GM12878 (cell line): ENCODE results near the gene ZNF644. TPM values are rescaled to one million over a fixed set of nuclear protein-coding genes. Genes with fewer than 3 reads are reported as not detected.

ENCODE experiments used
- ATAC-seq: fragments of 200-7000 bp; cut with Tn5 transposase; 3 replicates; pipeline ENCODE4 v1.9.1; 2020; ENCODE audit warnings: mild to moderate bottlenecking, moderate library complexity
- BruUV-seq: library from RNA; stranded (reverse); fragments of 400-500 nt; replicated peaks from 2 replicates; lab custom pipeline; 2021; lab: Mats Ljungman, UMichigan
- CTCF ChIA-PET: fragments of 300-600 bp; sonication (Branson Sonifier 250); formaldehyde crosslinking; extraction: SDS; loops from one replicate; lab custom pipeline; 2021; ENCODE audit warnings: inconsistent platforms; lab: Yijun Ruan, JAX
- POLR2A ChIA-PET: fragments of 350-600 bp; formaldehyde crosslinking; extraction: SDS; loops from one replicate; lab custom pipeline; 2021; ENCODE audit warnings: inconsistent platforms; lab: Charles Lee
- RAD21 ChIA-PET: fragments of 300-600 bp; sonication (Branson Sonifier 250); formaldehyde crosslinking; loops from one replicate; lab custom pipeline; 2023; ENCODE audit warnings: antibody characterized with exemption; ENCODE audit not compliant: unreplicated experiment; lab: Charles Lee
- SMC1A ChIA-PET: fragments of 300-600 bp; sonication (Branson Sonifier 250); formaldehyde crosslinking; loops from one replicate; lab custom pipeline; 2023; ENCODE audit not compliant: unreplicated experiment, uncharacterized antibody; lab: Charles Lee
- DNase-seq: peaks from one replicate; pipeline ENCODE4 v3.0.0-alpha.2; 2011; ENCODE audit warnings: low read depth, low spot score
- FAIRE-seq: peaks from 3 replicates; lab custom pipeline; 2011; peaks lifted over from hg19 to GRCh38; lab: Jason Lieb, UNC
- H2AFZ ChIP-seq: 2 replicates; pipeline ENCODE4 v1.6.0; 2011; ENCODE audit warnings: low read depth, low read length, control low read depth; ENCODE audit not compliant: control insufficient read depth
- H3K27ac ChIP-seq: 2 replicates; pipeline ENCODE4 v1.5.1; 2011; ENCODE audit warnings: control low read depth; ENCODE audit not compliant: control insufficient read depth, insufficient read depth
- H3K27me3 ChIP-seq, 2 experiments: replicated peaks in 1 of 2; 2 replicates each; pipeline versions ENCODE4 v1.6.0 to v1.6.1; 2011; ENCODE audit warnings: low read length in 1 of 2; ENCODE audit not compliant: control insufficient read depth in 2 of 2, insufficient read depth in 2 of 2
- H3K36me3 ChIP-seq, 2 experiments: 2 replicates each; pipeline ENCODE4 v1.5.1; 2011; ENCODE audit warnings: low read length in 1 of 2; ENCODE audit not compliant: control insufficient read depth in 2 of 2, insufficient read depth in 2 of 2
- H3K4me1 ChIP-seq: 2 replicates; pipeline ENCODE4 v1.6.1; 2011; ENCODE audit warnings: mild to moderate bottlenecking, low read length, moderate library complexity, mixed read lengths; ENCODE audit not compliant: control insufficient read depth, insufficient read depth
- H3K4me2 ChIP-seq: 2 replicates; pipeline ENCODE4 v1.6.0; 2011; ENCODE audit warnings: control low read depth; ENCODE audit not compliant: control insufficient read depth, insufficient read depth
- H3K4me3 ChIP-seq: fragments of 200-600 bp; sonication (generic); 2 replicates; pipeline ENCODE4 v1.5.1; 2016
- H3K79me2 ChIP-seq: 2 replicates; pipeline ENCODE4 v1.6.0; 2011; ENCODE audit warnings: low read length; ENCODE audit not compliant: control insufficient read depth, insufficient read depth
- H3K9ac ChIP-seq: 2 replicates; pipeline ENCODE4 v1.8.0; 2011; ENCODE audit warnings: low read length, control low read depth, mixed read lengths; ENCODE audit not compliant: control insufficient read depth, insufficient read depth
- H3K9me3 ChIP-seq: replicated peaks from 3 replicates; pipeline ENCODE4 v1.5.1; 2011; ENCODE audit warnings: mild to moderate bottlenecking, low read length; ENCODE audit not compliant: control insufficient read depth, insufficient read depth
- H4K20me1 ChIP-seq: 2 replicates; pipeline ENCODE4 v1.6.0; 2011; ENCODE audit not compliant: control insufficient read depth, insufficient read depth
- BHLHE40 ChIP-seq, 2 experiments: fragments of 450-650 bp in 1 of 2; IDR thresholded peaks; 2 replicates each; pipeline ENCODE4 v1.6.1; 2011 to 2017; ENCODE audit warnings: low read depth in 2 of 2, borderline replicate concordance in 1 of 2, improper control_type of control experiment in 1 of 2, low read length in 1 of 2, mild to moderate bottlenecking in 1 of 2
- CREM ChIP-seq: IDR thresholded peaks from 2 replicates; pipeline ENCODE4 v1.6.1; 2014; ENCODE audit warnings: antibody characterized with exemption, low read depth
- HDAC6 ChIP-seq: fragments of 200-600 bp; sonication (generic); IDR thresholded peaks from one replicate; pipeline ENCODE4 v1.8.0; 2017; ENCODE audit warnings: antibody characterized with exemption; ENCODE audit not compliant: unreplicated experiment
- IRF3 ChIP-seq: fragments of 450-650 bp; IDR thresholded peaks from 2 replicates; pipeline ENCODE4 v1.6.1; 2014; ENCODE audit warnings: mild to moderate bottlenecking
- IRF5 ChIP-seq: fragments of 450-650 bp; IDR thresholded peaks from 2 replicates; pipeline ENCODE4 v1.6.1; 2017; ENCODE audit warnings: borderline replicate concordance
- MEF2A ChIP-seq: IDR thresholded peaks from 2 replicates; pipeline ENCODE4 v1.6.1; 2011; ENCODE audit warnings: low read depth, mild to moderate bottlenecking, low read length, moderate library complexity; ENCODE audit not compliant: insufficient read depth
- PBX3 ChIP-seq: IDR thresholded peaks from 2 replicates; pipeline ENCODE4 v1.6.1; 2011; ENCODE audit warnings: mild to moderate bottlenecking, low read depth, low read length, moderate library complexity; ENCODE audit not compliant: insufficient replicate concordance
- RAD51 ChIP-seq: fragments of 450-650 bp; IDR thresholded peaks from 2 replicates; pipeline ENCODE4 v1.6.1; 2016; ENCODE audit warnings: moderate library complexity, mild to moderate bottlenecking, inconsistent platforms
- RCOR1 ChIP-seq: conservative IDR thresholded peaks from 2 replicates; pipeline ENCODE4 v1.6.1; 2012; ENCODE audit warnings: low read depth, low read length, improper control_type of control experiment
- RELB ChIP-seq: fragments of 450-650 bp; IDR thresholded peaks from 2 replicates; pipeline ENCODE4 v1.6.1; 2017; ENCODE audit warnings: low read depth, mild to moderate bottlenecking, moderate library complexity
- SIX5 ChIP-seq: IDR thresholded peaks from 2 replicates; pipeline ENCODE4 v1.6.1; 2011; ENCODE audit warnings: mild to moderate bottlenecking, low read depth, low read length, moderate library complexity; ENCODE audit not compliant: severe bottlenecking
- YY1 ChIP-seq: IDR thresholded peaks from 2 replicates; pipeline ENCODE4 v1.6.1; 2011; ENCODE audit warnings: low read depth, mild to moderate bottlenecking, low read length
- ZNF384 ChIP-seq: IDR thresholded peaks from 2 replicates; pipeline ENCODE4 v1.6.1; 2012; ENCODE audit warnings: low read depth, mild to moderate bottlenecking, low read length, improper control_type of control experiment, borderline replicate concordance
- WGBS: methylation state at CpG from one replicate; pipeline ENCODE4 v1.1.6; 2016; ENCODE audit warnings: low lambda C conversion rate; ENCODE audit not compliant: insufficient replicate concordance, insufficient coverage; ENCODE audit errors: missing lambda C conversion rate; 5-methylcytosine and 5-hydroxymethylcytosine counted together
- in situ Hi-C: fragments of 300-500 bp; cut with MboI; formaldehyde crosslinking; loops from 9 replicates; pipeline ENCODE4 v1.14.3; 2018; ENCODE audit warnings: mixed read lengths
- intact Hi-C: fragments of 100-400 bp; cut with micrococcal nuclease; formaldehyde crosslinking; loops from one replicate; pipeline ENCODE4 v1.14.2; 2022; ENCODE audit not compliant: unreplicated experiment
- polyA plus RNA-seq, 11 experiments: library from polyadenylated mRNA; depleted of rRNA in 4 of 11; unstranded in 6 of 11; stranded (reverse) in 5 of 11; fragments of >200 nt; fragmentation: Nextera tagmentation in 4 of 11; fragmentation: Illumina TruSeq in 1 of 11; extraction: Ambion mirVana in 4 of 11; extraction: Trizol in 1 of 11; gene quantifications; 1 replicate in 1 of 11; 2 replicates in 10 of 11; pipeline versions ENCODE4 v1.2.1 to v1.2.3, GENCODE V29; 2011 to 2016; ENCODE audit warnings: inconsistent platforms in 2 of 11, missing spikeins in 2 of 11, low read depth in 1 of 11
- total RNA-seq, 4 experiments: library from RNA; depleted of rRNA in 3 of 4; stranded (reverse); fragments of >200 nt in 3 of 4; fragmentation: Illumina TruSeq in 1 of 4; extraction: Trizol in 1 of 4; gene quantifications; 2 replicates each; pipeline versions ENCODE4 v1.2.1 to v1.2.3, GENCODE V29; 2013 to 2021

The ZNF644 gene
- total and polyA plus RNA-seq, 10 of the 15 experiments (the other 5 are each of a cell fraction or from before 2014, with no cell fraction given) = 17.7 to 55.3 (median 29.5) TPM

GRCh38 chr1:90987841-90988240 lies 34.0 kb downstream of the ZNF644 start:
- SMC1A ChIA-PET = no interaction called here
- POLR2A ChIA-PET = interaction anchor here (0.8 kb wide), 1 partner anchor 9 kb away, joined by 9 read pairs; no protein-coding TSS in a partner anchor
- H3K27ac ChIP-seq = no peak overlapping the region
- CTCF ChIA-PET = no interaction called here
- peaks cover 8% of the 10 kb centered on the region for H3K4me1 ChIP-seq
- WGBS = 79% methylated on average over 2 of the region's 2 CpGs
- no peak overlapping the region for H2AFZ ChIP-seq
- H3K4me2 ChIP-seq = no peak overlapping the region
- no peak for FAIRE-seq
- intact Hi-C loops (no loop called here), in situ Hi-C loops (no loop called here)
- H3K4me3 ChIP-seq = no peak overlapping the region
- peaks cover 2 to 9% of the 10 kb centered on the region in 2 experiments; a peak in 3 of 4 replicates for H3K36me3 ChIP-seq
- BruUV-seq = no TSS peak
- no peaks in the 10 kb centered on the region for H3K27me3 ChIP-seq
- ATAC-seq = no peak
- H3K79me2 ChIP-seq = peaks cover 85% of the 10 kb centered on the region
- RAD21 ChIA-PET = no interaction called here
- H4K20me1 ChIP-seq = no peaks in the 10 kb centered on the region
- no peak for TF ChIP-seq RELB
- no peak for TF ChIP-seq RCOR1
- no peak for TF ChIP-seq PBX3
- no peak for TF ChIP-seq RAD51
- no peak for TF ChIP-seq IRF5
- TF ChIP-seq ZNF384 = no peak
- TF ChIP-seq YY1 = no peak
- TF ChIP-seq CREM = no peak
- no peak for TF ChIP-seq MEF2A
- TF ChIP-seq IRF3 = no peak
- no peak for TF ChIP-seq BHLHE40 (IDR thresholded peaks at IDR 0.05; ENCODE audit: borderline replicate concordance in 1 of 2, low read depth in 2 of 2, low read length in 1 of 2)
- no peak for TF ChIP-seq HDAC6
- TF ChIP-seq SIX5 = no peak
- no peak for DNase-seq
- H3K9ac ChIP-seq = no peak overlapping the region
- H3K9me3 ChIP-seq = peaks cover 27% of the 10 kb centered on the region
